ENCODE measurements around the gene RFTN1.

DNA sequence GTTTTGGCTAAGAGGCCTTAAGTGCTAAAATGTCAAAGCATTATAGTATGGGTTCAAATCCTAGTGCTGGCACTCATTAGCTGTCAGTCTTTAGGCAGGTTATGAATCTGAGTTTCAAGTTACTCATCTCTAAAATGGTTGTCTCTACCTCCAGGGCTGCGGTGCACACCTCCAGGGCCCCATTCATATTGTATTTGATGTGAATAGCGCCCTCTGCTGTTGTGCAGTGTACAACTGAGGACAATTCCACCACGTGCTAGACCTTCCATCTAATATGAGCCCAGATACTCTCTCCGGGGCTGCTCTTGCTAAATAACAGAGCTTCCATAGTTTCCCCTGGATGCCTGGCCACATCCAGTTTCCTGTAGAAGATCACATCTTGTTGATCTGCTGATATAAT, 194.2 kb downstream of the RFTN1 start:
- TF ChIP-seq POLR2A (IDR thresholded peaks at IDR 0.05; ENCODE audit: low read depth, low read length) (no peak), SPI1 (IDR thresholded peaks at IDR 0.05; ENCODE audit: low read depth, low read length) (no peak), POLR2AphosphoS5 (IDR thresholded peaks at IDR 0.05; ENCODE audit: low read depth, low read length) (no peak), TAF1 (IDR thresholded peaks at IDR 0.05; ENCODE audit: low read depth, low read length) (no peak), POU2F2 (IDR thresholded peaks at IDR 0.05; ENCODE audit: low read depth, low read length) (no peak), PAX5 (IDR thresholded peaks at IDR 0.05; ENCODE audit: insufficient read depth, low read length, severe bottlenecking) (no peak)
